NCI-H82 treated with DMSO at 0.1 percent for 48 hours (cell line): ENCODE measurements around the gene AGT.
"Not testable (repeated sequence)": the region's sequence is repeated elsewhere in the genome, so short reads cannot be mapped to it uniquely, and the experiment has no call there.

Experiments
- DNase-seq: peaks from one replicate; lab custom pipeline; 2025; ENCODE audit not compliant: unreplicated experiment; lab: John Stamatoyannopoulos, UW

The AGT gene

DNA sequence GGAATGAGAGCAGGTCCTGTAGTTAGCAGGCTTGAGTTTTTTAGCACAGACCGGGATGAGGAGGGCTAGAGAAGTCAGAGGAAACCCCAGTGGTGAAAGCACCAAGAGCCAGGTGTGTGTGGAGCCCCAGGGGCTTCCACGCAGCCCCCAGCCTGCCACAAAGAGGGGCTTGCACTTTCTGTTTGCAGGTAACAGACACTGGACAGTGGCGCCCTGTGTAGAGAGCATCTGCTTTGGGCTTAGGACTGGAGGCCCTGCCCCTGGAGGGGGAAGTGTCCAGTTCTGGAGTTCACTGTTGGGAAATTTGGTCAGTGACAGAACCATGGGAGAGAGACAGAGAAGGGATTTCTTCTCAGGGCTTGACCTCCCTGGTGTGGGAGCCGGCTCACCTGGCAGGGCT, 19.5 kb downstream of the AGT start:
- DNase-seq: no peak

DNA sequence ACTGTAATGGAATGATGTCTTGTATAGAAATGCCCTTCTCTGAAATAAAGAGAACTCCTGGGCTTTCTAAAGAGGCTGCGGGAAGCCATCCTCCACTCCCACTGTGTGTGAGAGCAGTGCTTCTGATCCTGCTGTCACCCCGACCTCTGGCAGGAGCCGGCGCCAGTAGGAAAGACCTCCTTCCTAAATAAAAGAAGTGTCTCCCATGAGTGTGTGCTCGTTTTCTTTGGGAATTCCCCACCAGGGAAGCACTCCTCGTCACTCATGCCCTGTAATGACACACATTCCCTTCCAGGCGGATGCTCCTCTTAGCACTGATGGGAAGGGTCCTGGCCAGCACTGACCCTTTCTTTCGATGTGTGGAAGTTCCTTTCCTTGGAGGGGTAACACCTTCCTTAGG, 20.1 kb downstream of the AGT start:
- DNase-seq: no peak

DNA sequence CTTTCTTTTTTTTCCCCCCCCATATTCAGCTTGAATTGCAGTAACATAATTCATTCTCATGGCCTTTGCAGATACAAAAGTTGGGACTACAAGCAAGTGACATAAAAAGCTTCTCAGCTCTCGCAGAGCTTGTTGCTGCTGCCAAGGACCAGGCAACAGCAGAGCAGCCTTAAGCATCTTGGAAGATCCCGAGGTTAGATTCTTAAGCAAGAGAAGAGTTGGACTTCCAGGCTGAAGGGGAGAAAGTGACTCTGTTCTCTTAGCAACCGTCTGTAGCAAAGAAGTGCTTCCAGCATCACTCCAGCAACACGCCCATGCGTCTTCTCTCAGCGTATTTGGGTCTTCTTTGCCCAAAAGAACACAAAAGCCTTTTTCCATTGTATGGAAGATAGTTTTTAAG, 20.7 kb downstream of the AGT start:
- DNase-seq: no peak

DNA sequence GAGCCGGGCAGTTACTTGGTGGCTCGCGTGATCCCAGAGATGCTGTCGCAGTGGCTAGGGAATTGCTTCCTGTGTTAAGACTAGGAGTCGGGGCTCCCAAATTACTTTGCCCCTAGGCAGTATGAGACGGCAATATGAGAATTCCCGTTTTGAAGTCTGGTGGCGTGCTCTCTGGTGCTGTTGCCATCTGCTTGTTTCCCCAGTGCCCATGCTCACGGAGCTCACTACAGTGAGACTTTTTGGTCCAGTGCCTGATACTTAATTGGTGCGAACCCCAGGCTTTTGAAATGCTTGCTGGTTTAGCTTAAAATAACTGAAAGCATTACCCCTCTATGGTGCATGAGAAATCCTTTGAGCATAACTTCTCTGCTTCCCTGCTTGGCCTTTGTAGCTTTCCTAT, 22.3 kb downstream of the AGT start:
- no peak for DNase-seq

DNA sequence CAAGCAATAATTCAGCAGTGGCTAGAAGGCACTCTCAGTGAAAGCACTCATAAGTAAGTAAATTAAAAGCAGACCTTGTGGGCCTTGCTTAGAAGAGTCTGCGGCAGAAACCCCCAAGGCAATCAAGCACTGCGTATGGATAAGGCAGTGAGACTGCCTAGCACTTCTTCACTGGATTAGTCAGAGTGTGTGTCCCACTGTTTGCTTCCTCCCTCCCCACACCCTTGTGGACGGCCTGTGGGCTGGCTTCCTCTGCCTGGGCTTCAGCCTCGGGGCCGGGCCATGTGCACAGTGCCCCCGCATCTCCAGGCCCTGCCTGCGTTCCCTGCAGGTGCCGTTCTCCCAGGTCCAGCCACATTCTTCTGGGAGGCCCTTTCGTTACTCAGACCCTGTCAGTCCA, 23.8 kb downstream of the AGT start:
- no peak for DNase-seq

DNA sequence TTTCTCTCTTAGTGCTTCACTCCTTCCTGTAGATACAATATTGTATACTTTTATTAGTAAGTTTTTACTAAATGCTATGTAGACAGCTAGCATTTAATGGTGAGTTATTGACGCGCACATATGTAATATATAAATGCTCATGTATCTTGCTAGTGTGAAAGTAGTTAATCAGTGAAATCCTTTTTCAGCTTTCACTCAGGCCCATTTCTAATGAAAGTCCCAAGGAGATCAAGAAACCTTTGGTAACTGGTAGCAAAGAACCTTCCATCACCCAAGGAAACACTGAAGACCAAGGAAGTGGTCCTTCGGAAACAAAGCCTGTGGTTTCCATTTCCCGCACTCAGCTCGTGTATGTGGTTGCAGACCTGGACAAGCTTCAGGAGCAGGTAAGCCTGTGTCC, 27.2 kb downstream of the AGT start:
- DNase-seq: no peak

DNA sequence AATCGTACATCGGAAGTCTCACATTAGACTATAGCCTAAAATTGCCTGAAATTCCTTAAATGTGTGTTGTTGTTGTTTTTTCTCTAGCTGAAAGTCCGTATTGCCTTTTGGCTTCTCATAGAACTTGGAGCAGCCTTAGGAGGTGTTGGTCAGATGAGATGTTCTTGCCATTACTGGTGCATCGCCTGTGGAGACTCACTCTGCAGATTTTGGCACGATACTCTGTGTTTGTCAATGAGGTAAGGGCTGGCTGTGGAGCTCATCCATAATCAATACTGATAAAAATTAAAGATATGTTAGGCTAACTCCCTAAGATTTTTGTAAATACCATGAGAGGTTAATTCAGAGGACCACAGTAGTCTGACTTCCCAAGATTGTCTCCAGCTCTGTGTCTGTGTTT, 28.9 kb downstream of the AGT start:
- no peak for DNase-seq

DNA sequence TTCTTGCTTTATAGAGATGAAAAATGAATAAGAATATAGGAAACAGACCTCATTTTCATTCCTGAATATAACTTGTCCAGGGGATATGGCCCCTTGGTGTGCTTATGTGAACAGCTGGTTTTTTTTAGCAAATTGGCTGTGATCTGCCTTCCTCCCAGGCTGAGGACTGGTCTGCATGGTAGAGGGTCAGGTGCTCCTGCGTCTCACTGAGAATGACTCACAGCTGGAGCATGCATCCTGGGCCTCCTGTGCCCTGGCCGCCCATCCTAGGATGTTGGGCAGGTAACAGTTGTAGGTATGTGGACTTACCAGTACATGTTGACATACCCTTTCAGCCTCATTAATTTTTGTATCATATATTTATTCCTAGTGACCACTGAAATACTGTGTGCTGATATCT, 29.8 kb downstream of the AGT start:
- DNase-seq: no peak

DNA sequence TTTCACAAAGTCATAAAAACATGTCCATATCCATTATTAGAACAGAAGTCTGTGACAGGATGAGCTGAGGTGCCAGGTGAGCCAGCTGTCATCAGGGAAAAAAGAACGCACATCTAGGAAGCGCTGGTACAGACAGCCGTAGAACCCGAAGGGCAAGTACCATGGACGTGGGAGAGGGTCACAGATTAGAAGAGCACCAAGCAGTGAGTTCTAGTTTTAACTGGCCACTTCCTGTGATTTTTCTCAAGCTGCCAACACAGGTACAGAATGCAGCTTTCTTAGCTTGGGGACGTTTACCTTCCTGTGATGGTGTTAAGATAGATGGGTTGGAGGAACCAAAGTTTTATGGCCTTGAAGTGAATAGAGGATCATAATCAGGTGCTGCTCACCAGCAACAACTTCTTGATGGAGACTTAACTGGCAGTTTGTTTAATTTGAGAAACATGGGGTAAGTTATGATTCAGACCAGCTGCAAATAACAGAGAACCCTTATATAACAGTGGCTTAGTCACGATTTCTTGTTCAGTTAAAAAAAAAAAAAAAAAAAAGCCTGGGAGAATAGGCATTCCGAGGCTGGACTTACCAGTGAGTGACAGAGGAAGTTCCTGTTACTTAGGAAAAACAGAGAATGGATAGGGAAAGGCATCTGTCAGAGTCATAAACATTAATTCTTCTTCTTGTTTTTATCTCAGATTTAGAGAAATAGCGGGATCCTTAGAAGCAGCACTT, 30.9 kb downstream of the AGT start:
- DNase-seq: no peak

DNA sequence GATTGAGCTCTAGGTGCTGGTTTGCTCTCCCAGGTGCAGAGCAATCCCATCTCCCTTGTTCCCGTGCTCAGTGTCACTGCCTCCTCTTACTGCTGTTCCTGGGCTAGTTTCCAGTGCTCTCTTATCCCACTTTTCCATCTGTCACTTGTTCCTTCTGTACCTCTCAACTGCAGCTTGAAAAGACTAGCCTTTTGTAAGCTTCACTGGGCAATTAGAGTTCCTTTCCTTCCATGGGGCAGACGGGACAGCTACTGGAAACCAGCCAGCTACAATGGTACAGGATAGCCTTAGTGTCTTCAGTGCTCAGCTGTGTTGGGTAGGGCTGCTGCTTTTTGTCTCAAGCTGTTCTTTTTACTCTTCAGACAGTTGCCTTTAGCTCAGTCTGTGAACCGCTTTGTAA, 31.6 kb downstream of the AGT start:
- DNase-seq: no peak

DNA sequence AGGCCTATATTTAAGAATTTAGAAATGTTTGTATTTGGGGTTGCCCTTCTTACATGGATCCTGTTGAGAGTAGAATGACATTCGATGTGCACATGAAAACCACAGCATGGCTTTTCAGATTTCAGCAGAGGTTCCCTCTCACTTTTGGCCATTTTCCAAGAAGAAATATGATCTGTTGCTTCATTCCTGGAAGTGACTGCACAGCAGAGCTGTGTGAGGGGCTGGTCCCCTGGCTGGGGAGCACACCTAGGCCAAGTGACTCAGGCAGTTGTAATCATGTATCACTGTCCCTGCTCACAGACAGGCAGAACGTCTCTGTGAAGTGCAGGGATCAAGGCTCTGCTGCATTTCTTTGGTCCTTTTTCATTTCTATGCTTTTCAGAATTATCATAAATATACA, 32.3 kb downstream of the AGT start:
- no peak for DNase-seq

DNA sequence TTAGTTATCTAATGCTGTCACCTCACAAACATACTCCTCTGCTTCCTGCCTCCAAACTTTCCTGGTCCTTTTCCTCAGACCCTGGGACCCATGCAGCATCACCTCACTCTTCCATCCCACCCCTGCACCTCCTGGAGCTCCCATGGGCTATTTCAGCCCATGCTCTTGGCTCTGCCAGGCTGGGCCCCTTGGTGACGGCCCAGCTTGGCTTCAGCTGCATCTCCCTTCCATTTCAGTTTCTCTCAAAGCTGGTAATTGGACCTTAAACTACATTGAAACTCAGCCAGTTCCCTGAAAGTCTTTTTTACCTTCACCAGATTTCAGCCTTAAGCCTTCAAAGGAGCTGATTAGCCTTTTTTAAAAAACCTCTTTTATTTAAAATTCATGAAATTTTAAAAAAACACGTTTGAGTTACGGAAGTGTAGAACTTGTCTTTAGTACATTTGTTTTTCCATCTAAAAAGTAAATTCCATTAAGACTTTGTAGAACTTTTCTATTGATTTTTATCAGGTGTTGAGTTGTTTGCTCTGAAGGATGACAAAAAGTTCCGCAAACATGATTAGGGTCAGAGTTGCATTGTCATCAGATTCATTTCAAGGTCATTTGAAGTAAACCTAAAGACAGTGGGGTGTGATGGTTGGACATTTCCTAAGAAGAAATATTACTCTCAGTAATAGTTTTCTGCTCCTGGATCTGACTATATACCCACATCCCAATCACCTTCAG, 33.5 kb downstream of the AGT start:
- no peak for DNase-seq

DNA sequence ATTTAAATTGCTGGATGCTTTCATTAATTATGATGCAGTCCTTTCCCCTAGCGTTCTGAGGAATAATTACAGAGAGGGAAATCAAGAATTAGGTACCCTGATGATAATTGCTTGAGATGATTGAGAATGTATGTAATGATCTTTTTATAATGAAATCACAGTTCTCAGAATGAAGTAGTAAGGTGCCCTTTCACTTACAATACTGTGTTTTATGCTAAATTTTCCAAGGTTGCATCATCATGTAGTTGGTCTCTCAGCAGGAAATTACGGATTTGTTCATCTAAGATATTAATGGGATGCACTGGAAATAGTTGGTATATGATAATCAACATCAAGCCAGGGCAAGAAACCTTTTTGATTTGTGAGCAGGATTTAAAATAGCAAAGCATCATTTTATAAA, 34.1 kb downstream of the AGT start:
- DNase-seq: no peak

DNA sequence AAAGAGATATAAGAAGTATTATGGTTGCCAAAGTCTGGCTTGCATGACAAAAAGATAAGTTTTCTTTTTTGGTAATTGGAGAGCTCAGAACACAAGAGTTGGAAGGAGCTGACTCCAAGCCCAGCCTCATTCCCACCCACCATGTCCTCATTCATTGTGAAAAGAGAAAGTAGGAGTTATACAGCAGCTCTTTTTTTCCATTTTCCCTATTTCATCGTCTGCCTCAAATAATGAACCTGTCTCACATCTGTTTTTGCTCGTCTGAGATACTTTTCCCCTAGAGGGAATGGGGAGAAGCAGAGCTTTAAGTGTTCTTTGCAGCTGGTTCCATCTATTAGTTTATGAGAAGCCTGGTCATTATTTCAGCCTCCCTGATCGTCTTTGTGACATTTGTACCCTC, 34.7 kb downstream of the AGT start:
- no peak for DNase-seq

DNA sequence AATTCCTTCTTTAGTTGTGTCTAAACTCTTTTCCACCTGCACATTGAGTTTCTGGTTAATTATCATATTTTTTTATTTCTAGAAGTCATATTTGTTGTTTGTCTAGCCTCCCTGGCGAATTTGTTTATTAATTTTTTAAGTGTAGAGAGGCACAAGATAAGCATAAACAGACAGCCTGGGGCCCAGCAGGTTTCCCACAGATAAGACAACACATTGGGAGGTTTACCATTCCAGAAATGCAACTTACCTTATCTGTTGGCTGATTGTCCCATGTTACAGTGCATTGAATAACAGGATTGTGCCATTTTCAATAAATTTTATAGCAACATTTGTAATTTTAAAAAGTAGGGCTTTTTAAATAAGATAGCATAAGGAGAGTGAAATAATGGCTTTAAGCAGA, 36.7 kb downstream of the AGT start:
- DNase-seq: no peak

DNA sequence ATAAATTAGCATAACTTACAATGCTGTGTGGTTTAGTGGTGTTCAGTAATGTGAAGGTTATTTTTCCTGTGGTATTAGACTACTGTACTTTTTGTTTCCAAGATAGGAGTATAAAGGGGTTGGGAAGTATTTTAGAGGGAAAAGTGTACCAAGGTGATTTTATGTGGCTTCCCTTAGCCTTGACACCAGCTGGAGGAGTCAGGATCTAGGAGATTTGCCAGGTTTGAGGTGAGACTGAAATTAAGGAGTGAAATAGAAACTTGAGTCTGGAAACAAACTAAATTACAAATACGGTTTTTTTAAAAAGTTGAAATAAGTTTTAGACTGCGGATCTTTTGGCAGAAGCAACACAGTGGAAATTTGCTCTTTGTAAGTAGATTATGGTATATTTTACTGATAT, 39.3 kb downstream of the AGT start:
- DNase-seq: no peak

DNA sequence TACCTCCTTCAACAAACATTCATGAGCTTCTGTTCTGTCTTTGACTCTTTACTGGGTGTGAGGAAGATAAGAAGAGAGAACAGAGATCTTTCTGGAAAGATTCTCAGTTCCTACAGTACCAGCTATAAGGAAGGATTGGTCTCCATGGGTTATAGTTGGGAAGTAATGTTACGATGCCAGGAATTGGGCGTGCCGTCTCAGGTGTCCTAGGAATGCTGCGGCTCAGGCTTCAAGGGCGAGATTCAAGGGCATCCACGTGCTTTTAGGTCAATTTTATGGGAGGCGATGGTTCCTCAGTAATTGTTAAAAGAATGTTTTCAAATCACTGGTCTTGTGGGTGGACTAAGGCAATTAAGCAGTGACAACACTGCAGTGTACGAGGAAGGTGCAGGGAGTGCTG, 44.4 kb downstream of the AGT start:
- DNase-seq: no peak

DNA sequence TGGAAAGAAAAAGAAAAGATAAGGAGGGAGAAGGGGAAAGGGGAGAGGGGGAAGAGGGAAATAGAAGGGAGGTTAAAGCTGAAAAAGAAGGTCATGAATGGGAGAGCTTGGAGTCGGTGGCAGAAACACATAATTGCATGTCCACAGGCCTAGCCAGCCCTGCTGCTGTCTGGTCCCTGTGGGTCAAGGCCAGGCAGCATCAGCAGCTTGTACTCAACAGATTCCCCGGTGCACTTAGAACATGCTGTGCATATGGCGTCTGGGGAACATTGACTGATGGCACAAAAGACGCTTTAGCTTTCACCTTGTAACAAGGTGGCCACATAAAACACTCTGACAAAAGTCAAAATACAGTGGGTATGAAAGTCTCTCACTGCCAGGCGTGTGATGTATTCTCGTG, 45.7 kb downstream of the AGT start:
- no peak for DNase-seq

DNA sequence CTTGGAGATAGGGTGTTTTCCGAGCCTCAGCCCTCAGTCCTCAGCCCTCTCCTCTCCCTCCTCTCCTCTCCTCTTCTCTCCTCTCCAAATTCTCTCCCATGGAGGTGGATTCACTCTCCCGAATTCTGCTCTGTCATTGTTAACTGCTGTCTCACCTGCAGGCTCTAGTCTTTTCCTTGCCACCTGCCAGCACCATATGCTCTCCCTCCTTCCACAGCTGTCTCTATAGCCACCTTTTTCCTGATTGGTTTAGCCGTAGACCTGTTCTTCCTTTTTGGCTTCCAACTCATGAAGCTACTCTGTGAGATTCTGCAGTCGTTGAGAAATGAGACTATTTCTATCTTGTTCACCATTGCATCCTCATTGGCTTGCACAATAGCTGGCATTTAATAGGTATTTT, 51.9 kb downstream of the AGT start:
- no peak for DNase-seq

DNA sequence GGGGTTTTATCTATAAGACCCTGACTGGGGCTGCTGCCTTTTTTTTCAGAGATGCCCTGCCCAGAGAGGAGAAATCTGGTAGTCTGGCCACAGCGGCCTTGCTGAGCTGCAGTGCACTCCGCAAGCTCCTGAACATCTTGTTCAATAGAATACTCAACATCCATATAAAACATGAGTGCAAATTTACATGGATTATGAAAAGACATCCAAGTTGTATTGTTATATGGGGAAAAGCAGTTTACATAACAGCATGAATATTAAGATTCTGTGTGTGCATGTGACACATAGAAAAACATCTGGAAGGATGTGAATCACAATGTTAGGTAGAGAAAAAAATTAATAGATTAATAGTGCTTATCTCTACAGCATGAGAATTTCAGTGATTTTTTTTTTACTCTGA, 55.2 kb downstream of the AGT start:
- DNase-seq: no peak

DNA sequence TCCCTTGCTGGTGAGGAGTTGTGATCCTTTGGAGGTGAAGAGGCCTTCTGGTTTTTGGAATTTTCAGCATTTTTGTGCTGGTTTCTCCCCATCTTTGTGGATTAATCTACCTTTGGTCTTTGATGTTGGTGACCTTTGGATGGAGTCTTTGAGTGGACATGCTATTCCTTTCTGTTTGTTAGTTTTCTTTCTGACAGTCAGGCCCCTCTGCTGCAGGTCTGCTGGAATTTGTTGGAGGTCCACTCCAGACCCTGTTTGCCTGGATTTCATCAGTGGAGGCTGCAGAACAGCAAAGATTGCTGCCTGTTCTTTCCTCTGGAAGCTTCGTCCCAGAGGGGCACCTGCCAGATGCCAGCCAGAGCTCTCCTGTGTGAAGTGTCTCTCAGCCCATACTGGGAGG, 55.8 kb downstream of the AGT start:
- not testable (repeated sequence) for DNase-seq

DNA sequence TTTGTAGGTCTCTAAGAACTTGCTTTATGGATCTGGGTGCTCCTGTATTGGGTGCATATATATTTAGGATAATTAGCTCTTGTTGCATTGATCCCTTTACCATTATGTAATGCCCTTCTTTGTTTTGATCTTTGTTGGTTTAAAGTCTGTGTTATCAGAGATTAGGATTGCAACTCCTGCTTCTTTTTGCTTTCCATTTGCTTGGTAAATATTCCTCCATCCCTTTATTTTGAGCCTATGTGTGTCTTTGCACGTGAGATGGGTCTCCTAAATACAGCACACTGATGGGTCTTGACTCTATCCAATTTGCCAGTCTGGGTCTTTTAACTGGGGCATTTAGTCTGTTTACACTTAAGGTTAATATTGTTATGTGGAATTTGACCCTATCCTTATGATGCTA, 57.2 kb downstream of the AGT start:
- not testable (repeated sequence) for DNase-seq
